HG02623 (cell line): ENCODE data around the gene ARHGEF28.

Source experiments
- ATAC-seq: cut with Tn5 transposase; IDR thresholded peaks from one replicate; pipeline ENCODE4 v1.9.1; 2021; ENCODE audit warnings: moderate library complexity; ENCODE audit not compliant: unreplicated experiment

The ARHGEF28 gene

GRCh38 chr5:73617510-73618279 is 8.3 kb upstream of the ARHGEF28 start:
- no peak for ATAC-seq

- ATAC-seq = no peak
These were observed 6.2 kb upstream of the ARHGEF28 start for GRCh38 chr5:73619606-73620333.

- ATAC-seq = no peak
These were observed 5.7 kb upstream of the ARHGEF28 start for GRCh38 chr5:73620334-73620687.

- ATAC-seq = no peak
These were observed 2.9 kb upstream of the ARHGEF28 start for GRCh38 chr5:73623060-73623459.

GRCh38 chr5:73623901-73624404 is 2.0 kb upstream of the ARHGEF28 start:
- ATAC-seq = no peak

GRCh38 chr5:73624888-73625287 is 1.1 kb upstream of the ARHGEF28 start:
- no peak for ATAC-seq

GRCh38 chr5:73625372-73625943 is 538 bp upstream of the ARHGEF28 start:
- no peak for ATAC-seq

GRCh38 chr5:73626814-73627313 is 868 bp downstream of the ARHGEF28 start:
- ATAC-seq = no peak

- ATAC-seq = no peak
These were observed 3.5 kb downstream of the ARHGEF28 start for GRCh38 chr5:73629456-73629855.

- no peak for ATAC-seq
These were observed 4.8 kb downstream of the ARHGEF28 start for GRCh38 chr5:73630765-73631164.

GRCh38 chr5:73631500-73631899 is 5.5 kb downstream of the ARHGEF28 start:
- no peak for ATAC-seq

GRCh38 chr5:73633060-73633459 is 7.1 kb downstream of the ARHGEF28 start:
- no peak for ATAC-seq

- no peak for ATAC-seq
These were observed 10.4 kb downstream of the ARHGEF28 start for GRCh38 chr5:73636408-73636807.

- ATAC-seq = no peak
These were observed 11.6 kb downstream of the ARHGEF28 start for GRCh38 chr5:73637565-73637964.

- no peak for ATAC-seq
These were observed 12.5 kb downstream of the ARHGEF28 start for GRCh38 chr5:73638344-73639095.

- ATAC-seq = no peak
These were observed 14.9 kb downstream of the ARHGEF28 start for GRCh38 chr5:73640861-73641320.

- no peak for ATAC-seq
These were observed 15.8 kb downstream of the ARHGEF28 start for GRCh38 chr5:73641811-73642210.

- ATAC-seq = no peak
These were observed 16.3 kb downstream of the ARHGEF28 start for GRCh38 chr5:73642344-73642743.

- no peak for ATAC-seq
These were observed 18.5 kb downstream of the ARHGEF28 start for GRCh38 chr5:73644385-73644963.

GRCh38 chr5:73647721-73648120 is 21.7 kb downstream of the ARHGEF28 start:
- no peak for ATAC-seq

- no peak for ATAC-seq
These were observed 22.5 kb downstream of the ARHGEF28 start for GRCh38 chr5:73648515-73648914.
